ENCODE measurements around the gene TOR2A.
A peak's percentile ranks its signal among the peaks of the same experiment; 100 is the strongest.

TOR2A gene

GRCh38 chr9:127773272-127773671 lies 38.2 kb upstream of the TOR2A start:
- TF ChIP-seq POLR2A (IDR thresholded peaks at IDR 0.05; ENCODE audit: low read length) (no peak), GATA1 (IDR thresholded peaks at IDR 0.05; ENCODE audit: low read depth, low read length) (no peak)
- DNase-seq = no peak

- no peak for DNase-seq
- TF ChIP-seq POLR2A (IDR thresholded peaks at IDR 0.05; ENCODE audit: low read length) (no peak), GATA1 (IDR thresholded peaks at IDR 0.05; ENCODE audit: low read depth, low read length) (no peak)
Measured at GRCh38 chr9:127772603-127773002, 37.5 kb upstream of the TOR2A start.

DNA sequence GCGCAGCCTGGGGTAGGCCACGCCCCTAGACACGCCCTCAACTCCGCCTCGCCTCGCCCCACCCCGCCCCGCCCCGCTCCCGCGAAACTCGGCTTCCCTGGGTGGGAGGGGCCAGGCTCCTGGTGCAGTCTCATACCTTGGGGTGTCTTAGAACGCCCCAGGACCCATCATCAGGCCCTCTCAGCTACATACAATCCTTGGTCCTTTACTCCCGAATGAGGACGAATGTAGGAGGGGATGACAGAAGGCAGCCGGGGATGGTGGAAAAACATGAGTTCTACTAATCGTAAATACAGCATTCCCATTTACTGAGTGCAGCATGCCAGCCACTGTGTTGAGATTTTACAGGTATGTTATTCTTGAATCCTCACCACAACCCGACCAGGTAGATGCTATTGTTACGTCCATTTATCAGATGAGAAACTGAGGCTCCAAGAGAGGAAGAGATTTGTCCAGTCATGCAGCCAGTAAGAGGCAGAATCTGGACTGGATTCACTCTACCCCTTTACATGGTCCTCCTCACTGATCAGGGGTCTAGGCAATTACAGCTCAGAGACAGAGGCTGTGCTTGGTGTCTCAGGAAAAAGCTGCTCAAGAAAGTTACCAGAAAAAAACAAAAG lies 36.6 kb upstream of the TOR2A start:
- DNase-seq = no peak
- TF ChIP-seq POLR2A (IDR thresholded peaks at IDR 0.05; ENCODE audit: low read length) = no peak
- no peak for TF ChIP-seq GATA1 (IDR thresholded peaks at IDR 0.05; ENCODE audit: low read depth, low read length)

GRCh38 chr9:127770905-127771569 lies 35.9 kb upstream of the TOR2A start:
- peak; percentile 96 to 97 for DNase-seq
- TF ChIP-seq POLR2A (IDR thresholded peaks at IDR 0.05; ENCODE audit: low read length) (no peak), GATA1 (IDR thresholded peaks at IDR 0.05; ENCODE audit: low read depth, low read length) (no peak)

GRCh38 chr9:127770583-127770904 lies 35.5 kb upstream of the TOR2A start:
- DNase-seq = no peak
- TF ChIP-seq GATA1 (IDR thresholded peaks at IDR 0.05; ENCODE audit: low read depth, low read length) (no peak), POLR2A (IDR thresholded peaks at IDR 0.05; ENCODE audit: low read length) (no peak)

- TF ChIP-seq POLR2A (IDR thresholded peaks at IDR 0.05; ENCODE audit: low read length) = no peak
- no peak for TF ChIP-seq GATA1 (IDR thresholded peaks at IDR 0.05; ENCODE audit: low read depth, low read length)
- no peak for DNase-seq
Measured at GRCh38 chr9:127769929-127770582, 35.0 kb upstream of the TOR2A start.

- no peak for TF ChIP-seq POLR2A (IDR thresholded peaks at IDR 0.05; ENCODE audit: low read length)
- TF ChIP-seq GATA1 (IDR thresholded peaks at IDR 0.05; ENCODE audit: low read depth, low read length) = no peak
Measured at GRCh38 chr9:127769101-127769500, 34.0 kb upstream of the TOR2A start.

DNA sequence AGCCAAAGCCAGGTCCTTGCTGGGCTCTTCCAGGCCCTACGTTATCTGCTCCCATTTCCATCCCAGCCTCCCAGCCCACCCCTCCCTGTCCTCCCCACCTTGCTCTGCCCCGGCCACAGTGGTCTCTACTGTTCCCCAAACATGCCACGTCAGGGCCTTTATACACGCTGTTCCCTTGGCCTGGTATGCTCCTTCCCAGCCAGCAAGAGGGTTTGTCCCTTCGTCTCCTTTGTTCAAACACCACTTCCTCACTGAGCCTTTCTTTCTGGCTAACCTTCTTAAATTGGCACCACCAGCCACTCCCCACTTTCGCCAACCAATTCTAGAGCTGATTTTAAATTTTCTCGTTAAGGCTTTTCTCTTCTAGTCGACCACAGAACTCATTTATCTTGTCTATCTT lies 33.6 kb upstream of the TOR2A start:
- DNase-seq = no peak
- TF ChIP-seq POLR2A (IDR thresholded peaks at IDR 0.05; ENCODE audit: low read length) = no peak
- TF ChIP-seq GATA1 (IDR thresholded peaks at IDR 0.05; ENCODE audit: low read depth, low read length) = no peak

More at GRCh38 chr9:127769101-127769500, 34.0 kb upstream of the TOR2A start:
- DNase-seq = no peak

- DNase-seq = no peak
- TF ChIP-seq GATA1 (IDR thresholded peaks at IDR 0.05; ENCODE audit: low read depth, low read length) = no peak
- TF ChIP-seq POLR2A (IDR thresholded peaks at IDR 0.05; ENCODE audit: low read length) = no peak
Measured at GRCh38 chr9:127767909-127768331, 32.8 kb upstream of the TOR2A start.

DNA sequence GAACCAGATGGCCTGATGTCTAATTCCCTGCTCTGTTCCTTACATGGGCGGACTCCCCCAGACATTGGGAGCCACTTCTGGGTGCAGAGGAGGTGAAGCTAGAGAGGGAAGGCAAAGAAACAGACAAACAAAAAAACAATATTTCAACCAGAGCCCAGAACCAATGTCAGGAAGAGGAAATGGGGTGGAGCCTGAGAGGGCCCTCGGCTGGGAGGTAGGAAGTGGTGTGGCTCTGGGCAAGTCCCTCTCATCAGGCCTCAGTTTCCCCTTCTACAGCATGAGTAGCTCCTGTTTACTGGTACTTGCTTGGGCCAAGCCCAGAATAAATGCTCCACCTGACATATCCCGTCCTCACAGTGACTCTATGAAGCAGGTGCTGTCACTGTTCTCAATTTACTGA lies 32.3 kb upstream of the TOR2A start:
- no peak for DNase-seq
- TF ChIP-seq GATA1 (IDR thresholded peaks at IDR 0.05; ENCODE audit: low read depth, low read length) = no peak
- no peak for TF ChIP-seq POLR2A (IDR thresholded peaks at IDR 0.05; ENCODE audit: low read length)

- TF ChIP-seq GATA1 (IDR thresholded peaks at IDR 0.05; ENCODE audit: low read depth, low read length) (no peak), POLR2A (IDR thresholded peaks at IDR 0.05; ENCODE audit: low read length) (no peak)
- DNase-seq = no peak
Measured at GRCh38 chr9:127765418-127765817, 30.3 kb upstream of the TOR2A start.

DNA sequence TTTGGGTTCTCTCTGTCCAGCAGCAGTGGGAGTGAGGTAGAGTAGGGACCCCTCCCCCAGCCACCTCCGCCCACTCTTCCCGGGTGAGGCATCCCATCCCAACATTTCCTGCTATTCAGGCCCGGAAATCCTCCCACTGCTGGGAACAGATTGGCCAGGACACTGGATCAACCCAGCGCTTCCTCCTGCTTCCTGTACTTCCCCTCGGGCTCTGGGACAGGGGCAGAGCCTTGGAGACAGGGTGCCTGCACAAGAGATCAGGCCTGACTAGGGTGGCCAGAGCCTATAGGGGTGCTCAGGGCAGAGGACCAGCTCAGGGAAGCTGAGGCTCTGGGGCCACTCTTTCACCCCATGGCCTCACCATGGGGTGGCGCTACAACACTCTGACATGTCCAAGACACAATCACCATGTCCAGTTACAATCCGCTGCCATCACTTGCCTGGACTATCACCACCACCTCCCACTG lies 28.9 kb upstream of the TOR2A start:
- no peak for TF ChIP-seq POLR2A (IDR thresholded peaks at IDR 0.05; ENCODE audit: low read length)
- no peak for TF ChIP-seq GATA1 (IDR thresholded peaks at IDR 0.05; ENCODE audit: low read depth, low read length)
- DNase-seq = peak; percentile 60 to 63

- no peak for DNase-seq
- TF ChIP-seq POLR2A (IDR thresholded peaks at IDR 0.05; ENCODE audit: low read length) (no peak), GATA1 (IDR thresholded peaks at IDR 0.05; ENCODE audit: low read depth, low read length) (no peak)
Measured at GRCh38 chr9:127762111-127762676, 27.1 kb upstream of the TOR2A start.

DNA sequence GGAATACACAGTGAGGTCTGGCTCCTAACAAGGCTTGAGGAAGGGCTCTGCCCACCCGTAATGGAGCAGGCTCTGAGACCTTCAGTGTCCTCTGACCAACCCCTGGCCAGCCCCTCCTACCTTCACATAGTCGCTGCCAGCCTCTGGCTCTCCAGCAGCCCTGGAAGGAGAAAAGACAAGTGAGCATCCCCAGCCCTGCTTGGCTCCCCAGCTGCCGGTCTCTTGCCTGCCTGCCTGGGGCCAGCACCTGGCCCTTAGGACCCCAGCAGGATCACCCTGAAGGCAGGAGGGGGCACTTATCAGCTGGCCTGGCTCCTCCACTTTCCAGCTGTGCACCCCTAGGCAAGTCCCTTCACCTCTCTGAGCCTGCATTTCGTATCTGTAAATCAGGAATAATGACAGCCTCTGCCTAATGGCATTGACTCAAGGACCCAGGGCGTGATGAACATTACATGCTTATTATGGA lies 26.4 kb upstream of the TOR2A start:
- no peak for DNase-seq
- no peak for TF ChIP-seq POLR2A (IDR thresholded peaks at IDR 0.05; ENCODE audit: low read length)
- TF ChIP-seq GATA1 (IDR thresholded peaks at IDR 0.05; ENCODE audit: low read depth, low read length) = no peak
